ENCODE data around the gene MND1.
"Not testable (repeated sequence)": the region's sequence is repeated elsewhere in the genome, so short reads cannot be mapped to it uniquely, and the experiment has no call there.

MND1 gene

DNA sequence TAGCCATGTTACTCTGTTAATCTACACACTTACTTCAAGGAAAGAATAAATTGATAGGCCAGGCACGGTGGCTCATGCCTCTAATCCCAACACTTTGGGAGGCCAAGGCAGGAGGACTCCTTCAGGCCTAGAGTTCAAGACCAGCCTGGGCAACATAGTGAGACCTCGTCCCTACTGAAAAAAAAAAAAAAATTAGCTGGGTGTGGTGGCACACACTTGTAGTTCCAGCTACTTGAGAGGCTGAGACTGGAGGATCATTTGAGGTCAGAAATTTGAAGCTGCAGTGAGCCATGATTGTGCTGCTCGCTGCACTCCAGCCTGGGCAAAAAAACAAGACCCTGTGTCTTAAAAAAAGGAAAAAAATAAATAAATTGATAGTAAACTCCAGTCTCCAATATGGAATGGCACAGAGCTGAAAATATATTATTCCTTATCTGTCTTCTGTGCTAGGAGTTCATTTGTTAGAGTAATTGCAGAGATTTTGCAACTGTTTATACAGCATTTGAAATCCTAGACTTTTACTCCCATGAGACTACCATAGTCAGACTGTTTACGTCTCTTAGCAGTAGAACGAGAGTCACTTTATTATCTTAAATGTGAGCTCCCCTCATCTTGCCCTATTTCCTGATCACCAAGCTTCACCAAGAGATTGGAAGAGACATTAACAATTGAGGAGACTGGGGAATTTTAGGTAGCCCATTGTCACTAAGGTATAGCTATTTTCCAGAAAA, 102.9 kb downstream of the MND1 start:
- DNase-seq: peak; percentile 67

- DNase-seq: peak; percentile 89
Observed at GRCh38 chr4:153448003-153448731, 103.7 kb downstream of the MND1 start.

- DNase-seq: no peak
Observed at GRCh38 chr4:153449338-153449737, 104.8 kb downstream of the MND1 start.

DNA sequence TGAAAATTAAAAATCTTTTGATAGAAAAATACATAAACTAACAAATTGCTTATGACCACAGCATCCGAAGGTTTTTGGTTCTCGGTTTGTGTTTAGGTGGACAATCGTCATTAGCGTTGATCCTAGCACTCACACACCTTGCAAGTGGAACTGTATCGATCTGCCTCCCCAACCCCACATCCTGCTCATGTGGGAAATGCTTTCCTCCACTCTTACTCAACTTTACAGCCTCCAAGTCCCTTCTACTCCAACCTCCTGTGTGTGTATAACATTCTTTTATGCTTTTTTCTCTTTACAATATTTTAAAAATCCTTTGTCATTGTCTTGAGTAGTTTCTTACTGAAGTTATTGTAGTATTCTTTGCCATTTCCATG, 106.0 kb downstream of the MND1 start:
- DNase-seq: no peak

- peak; percentile 3 for DNase-seq
Observed at GRCh38 chr4:153451145-153451544, 106.7 kb downstream of the MND1 start.

- DNase-seq: no peak
Observed at GRCh38 chr4:153451911-153452657, 107.6 kb downstream of the MND1 start.

- DNase-seq: no peak
Observed at GRCh38 chr4:153452658-153453378, 108.3 kb downstream of the MND1 start.

DNA sequence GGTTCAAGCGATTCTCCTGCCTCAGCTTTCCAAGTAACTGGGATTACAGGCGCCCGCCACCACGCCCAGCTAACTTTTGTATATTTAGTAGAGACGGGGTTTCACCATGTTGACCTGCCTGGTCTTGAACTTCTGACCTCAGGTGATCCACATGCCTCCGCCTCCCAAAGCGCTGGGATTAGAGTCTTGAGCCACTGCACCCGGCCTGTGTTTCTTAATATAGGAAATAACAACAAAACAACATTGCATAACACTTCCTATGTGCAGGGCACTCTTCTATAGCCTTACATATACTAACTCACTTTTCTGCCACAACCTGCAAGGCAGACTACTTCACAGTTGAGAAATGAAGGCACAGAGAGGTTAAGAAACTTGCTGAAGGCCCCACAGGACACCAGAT, 108.9 kb downstream of the MND1 start:
- DNase-seq: no peak

DNA sequence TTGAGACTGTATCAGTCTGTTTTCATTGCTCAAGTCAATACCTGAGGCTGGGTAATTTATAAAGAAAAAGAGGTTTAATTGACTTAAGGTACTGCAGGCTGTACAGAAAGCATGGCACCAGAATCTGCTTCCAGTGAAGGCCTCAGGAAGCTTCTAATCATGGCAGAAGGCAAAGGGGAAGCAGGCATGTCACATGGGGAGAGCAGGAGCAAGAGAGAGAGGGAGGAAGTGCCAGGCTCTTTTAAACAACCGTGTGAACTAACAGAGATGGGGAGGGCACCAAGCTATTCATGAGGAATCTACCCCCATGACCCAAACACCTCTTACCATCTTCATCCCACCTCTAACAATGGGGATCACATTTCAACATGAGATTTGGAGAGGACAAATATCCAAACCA, 114.5 kb downstream of the MND1 start:
- no peak for DNase-seq

- not testable (repeated sequence) for DNase-seq
Observed at GRCh38 chr4:153461549-153461948, 117.1 kb downstream of the MND1 start.

- peak; percentile 58 for DNase-seq
Observed at GRCh38 chr4:153464068-153464467, 119.6 kb downstream of the MND1 start.
